HG03108 (cell line): ENCODE data around the gene FTCD.

Source experiments
- ATAC-seq: cut with Tn5 transposase; IDR thresholded peaks from one replicate; pipeline ENCODE4 v1.9.1; 2021; ENCODE audit warnings: moderate library complexity; ENCODE audit not compliant: unreplicated experiment

Gene FTCD

DNA sequence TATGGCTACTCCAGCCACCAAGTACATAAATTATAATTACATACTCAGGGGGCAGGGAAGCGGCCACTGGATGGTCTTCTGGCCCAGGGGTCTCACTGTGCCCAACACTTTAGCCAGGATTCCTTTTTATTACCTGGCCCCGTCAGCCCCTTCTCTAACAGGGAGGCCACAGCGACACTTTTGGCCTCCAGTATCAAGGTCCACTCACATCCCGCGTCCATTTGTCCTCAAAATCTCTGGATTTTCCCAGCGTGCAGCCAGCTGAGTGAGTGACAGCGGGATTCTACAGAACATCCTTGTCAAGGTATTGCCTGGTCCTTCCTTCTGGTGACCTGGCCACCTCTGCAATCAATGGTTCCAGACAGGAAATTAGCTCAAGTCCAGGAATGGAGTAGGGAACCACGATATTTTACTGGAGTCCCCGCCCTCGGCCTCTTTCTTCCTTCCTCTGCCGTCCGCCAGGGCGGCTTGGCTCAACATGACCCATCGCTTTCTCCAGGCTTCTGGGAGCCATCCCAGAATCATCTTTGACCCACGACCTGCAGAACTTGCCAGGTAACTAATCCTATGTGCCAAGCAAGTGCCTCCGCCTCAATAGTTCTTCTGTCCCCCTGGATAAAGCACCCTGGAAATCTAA is 60.2 kb downstream of the FTCD start:
- ATAC-seq: no peak

DNA sequence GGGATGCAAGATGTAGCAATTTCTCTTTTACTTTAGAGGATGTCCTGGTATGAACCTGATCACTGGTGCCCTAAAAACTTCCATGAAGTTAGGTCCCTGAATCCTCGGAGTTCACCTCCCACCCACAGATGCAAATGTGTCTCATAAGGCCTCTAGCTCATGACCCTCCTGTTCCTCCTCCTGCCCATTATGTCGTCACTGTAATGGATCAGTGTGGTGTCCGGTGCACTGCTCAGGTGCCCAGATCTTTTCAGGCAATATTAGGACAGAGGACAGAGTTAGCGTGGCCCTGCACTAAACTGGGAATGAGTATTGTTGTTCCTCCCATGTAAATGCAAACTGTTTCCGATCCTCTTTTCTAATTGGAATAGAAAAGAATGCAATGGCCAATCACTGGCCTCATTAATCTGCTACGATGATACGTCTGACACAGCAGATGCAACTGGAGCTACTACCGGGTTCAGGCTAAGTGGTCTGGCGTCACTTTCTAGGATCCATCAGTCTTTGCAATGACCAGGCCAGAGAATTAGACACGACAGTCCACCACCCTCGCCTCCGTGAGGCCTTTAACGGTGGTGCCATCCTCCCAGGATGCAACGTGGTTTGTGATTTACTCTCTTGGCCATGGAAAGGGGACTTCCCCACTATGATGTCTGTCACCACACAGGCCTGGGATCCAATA is 60.8 kb downstream of the FTCD start:
- ATAC-seq: no peak

DNA sequence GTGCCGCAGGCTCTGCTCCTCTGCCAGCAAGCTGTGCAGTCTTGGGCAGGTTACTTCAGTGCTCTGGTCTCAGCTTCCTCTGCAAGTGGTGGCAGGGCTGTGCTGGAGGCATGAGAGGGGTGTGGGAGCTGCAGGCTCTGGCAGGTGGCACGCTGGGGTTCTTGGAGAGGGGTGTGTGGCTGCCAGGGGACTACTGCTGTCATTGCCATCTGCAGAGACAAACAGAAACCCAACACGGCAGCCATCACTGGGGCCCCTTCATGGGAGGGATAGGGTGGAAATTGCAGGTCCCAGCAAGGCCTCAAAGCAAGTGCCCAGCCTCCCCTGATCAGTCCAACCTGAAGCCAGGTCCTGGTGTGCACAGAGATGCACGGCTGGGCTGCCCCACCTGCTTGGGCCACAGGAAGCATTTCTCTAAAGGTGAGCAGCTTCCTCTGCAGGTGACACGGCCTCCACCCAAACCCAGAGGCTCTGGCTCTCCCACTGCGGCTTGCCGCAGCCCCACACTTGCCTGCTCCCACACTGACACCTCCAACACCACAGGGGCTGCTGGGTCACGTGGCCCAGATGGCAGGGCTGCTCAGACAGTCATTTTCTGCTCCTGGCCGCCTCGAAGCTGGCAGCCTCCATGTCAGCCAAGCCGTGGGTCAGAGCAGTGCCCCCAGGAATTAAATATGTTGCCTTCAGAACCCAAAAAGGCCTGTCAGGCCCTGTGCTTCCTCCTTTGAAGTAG is 61.5 kb downstream of the FTCD start:
- ATAC-seq: no peak

DNA sequence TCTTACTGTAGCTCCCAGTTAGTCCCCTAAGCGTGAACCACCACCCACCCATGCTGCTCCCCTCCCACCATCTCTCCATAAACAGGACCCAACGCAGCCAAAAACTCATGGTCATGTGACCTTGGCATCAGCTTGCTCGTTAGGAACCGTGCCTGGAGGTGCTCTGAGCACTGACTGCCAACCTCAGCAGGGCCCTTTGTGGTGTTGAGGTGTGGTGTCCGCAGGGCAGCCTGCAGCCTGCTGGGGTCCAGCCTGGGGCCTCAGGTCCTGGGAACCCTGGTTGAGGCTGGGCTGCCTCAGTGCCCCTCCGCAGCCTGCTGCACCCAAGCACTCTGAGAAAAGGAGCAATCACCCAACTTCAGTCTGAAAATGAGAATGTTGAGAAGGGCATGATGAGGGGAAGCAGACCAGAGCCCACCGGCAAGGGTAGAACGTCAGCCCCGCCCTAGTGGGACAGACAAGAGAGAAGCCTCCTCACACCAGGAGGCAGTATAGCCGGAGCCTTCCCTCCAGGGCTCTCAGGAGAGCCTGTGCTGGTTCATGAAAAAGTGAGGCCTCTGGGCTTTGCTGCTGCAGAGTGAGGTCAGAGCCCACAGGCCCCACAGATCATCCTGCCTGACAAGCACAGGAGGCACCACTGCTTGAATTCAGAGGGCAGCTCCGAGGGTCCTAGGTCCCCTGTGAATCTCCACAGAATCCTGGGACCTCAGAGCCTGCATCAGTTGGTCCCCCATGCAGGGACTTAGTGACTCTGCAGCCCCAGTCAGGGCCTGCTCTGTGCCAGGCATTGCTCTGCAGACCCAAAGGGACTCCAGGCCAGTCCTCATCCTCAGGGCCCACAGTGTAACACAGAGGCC is 62.3 kb downstream of the FTCD start:
- ATAC-seq: no peak

DNA sequence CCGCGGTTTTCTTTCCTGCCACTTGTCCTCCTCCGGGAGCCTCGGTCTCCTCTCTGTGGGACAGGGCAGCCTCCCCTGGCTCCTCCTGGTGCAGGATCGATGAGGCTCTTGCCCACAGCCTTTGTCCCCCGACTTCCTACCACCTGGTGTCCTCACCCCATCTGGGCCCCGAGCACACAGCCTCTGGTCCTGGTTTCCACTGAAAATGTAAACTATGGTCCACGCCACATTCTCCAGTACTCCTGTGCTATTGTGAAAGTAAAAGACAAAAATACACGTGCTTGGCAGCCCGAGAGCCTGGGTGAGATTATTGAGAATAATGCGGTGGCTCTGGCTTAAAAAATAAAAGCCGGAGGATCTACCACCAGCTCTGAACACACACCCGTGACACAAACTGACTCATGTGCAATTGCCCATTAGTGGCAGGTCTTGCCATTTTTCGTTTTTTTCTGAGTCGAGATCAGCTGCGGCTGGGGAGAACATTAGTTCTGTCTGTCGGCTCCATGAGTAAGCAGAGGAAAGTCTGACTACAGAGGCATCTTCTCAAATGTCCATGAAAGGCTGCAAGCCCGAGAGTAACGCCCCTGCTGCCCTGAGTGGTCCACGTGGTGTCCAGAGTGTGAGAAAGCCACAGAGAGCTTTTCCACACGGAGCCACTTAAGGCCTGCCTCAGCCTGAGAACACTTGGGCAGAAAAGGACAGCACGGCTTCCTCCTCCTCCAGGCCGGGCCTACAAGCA is 63.2 kb downstream of the FTCD start:
- no peak for ATAC-seq

DNA sequence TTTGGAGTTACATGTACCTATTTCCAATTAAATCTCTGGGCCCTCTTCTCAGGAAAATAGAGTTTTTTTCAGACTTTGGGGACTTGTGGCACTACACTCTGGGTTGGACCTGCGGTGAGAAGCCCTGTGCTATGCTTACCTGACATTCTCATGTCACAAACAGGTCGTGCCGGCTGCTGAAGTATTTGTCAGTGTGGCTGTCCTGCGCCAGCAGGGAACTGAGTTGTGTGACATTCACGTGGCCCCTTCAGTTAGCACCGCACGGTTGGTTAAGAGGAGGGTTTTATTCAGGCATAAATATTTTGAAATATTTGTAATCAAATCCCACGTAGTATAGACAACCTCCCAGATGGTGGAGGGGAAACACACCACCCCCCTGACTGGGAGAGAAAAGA is 63.8 kb downstream of the FTCD start:
- ATAC-seq: no peak

DNA sequence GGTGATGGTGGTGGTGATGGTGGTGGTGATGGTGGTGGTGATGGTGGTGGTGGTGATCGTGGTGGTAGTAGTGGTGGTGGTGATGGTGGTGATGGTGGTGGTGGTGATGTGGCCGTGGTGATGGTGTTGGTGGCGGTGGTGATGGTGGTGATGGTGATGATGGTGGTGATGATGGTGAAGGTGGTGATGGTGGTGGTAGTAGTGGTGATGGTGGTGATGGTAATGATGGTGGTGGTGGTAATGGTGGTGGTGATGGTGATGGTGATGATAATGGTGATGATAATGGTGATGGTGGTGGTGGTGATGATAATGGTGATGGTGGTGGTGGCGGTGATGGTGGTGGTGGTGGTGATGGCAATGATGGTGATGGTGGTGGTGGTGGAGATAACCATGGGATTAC is 64.3 kb downstream of the FTCD start:
- no peak for ATAC-seq

DNA sequence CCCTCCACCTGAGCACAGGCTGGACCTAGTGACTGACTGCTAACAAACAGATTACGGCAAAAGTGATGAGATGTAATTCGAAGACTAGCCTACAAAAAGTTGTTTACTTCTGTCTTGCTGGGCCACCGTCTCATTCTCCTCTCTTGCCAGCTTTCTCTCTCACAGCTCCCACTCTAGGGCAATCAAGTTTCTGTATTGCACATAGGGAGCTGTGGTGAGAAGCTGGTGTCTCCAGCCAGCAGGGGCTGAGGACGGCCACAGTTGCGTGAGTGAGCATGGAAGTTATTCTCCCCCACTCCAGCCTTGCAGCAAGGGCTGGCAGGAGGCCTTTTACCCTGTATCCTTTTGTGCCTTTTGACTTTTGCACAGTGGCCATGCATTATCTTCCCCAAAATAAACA is 66.1 kb downstream of the FTCD start:
- no peak for ATAC-seq

DNA sequence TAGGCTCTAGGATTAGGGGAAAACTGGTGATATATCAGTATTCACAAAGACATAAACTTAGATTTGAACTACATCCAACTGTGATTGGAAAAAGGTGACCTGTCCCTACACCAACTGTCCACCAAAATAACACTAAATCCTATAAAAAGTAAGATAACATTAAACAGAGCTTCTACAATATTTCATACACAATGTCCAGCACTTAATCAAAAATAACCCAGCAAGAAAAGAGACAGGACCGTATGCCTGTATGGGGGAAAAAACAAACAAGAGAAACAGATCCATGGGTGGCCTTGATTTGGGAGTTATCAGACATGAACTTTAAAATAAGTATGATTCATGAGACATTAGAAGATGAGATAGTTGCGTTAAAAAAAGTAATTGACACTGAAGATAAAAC is 67.2 kb downstream of the FTCD start:
- ATAC-seq: no peak

DNA sequence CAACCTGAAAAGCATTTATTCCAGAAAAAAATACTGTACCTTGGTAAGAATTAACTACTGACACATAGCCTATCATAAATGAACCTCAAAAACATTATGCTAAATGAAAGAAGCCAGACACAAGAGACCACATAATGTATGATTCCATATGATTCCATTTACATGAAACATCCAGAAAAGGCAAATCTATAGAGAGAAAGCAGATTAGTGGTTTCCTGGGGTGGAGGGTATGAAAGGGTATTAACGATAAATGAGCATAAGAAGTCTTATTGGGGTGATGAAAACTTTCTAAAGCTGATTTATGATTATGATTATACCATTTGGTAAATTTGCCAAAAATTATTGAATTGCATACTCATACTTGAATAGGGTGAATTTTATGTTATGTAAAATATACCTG is 67.7 kb downstream of the FTCD start:
- ATAC-seq: no peak
